Tibial artery (tissue), 4 donors: ENCODE measurements around the gene NF1.

ENCODE experiments used
- DNase-seq, 2 donors: peaks; one replicate each; pipeline ENCODE4 v3.0.0-alpha.2; 2019
- H3K27ac ChIP-seq, 2 donors: fragments of 200-600 bp; sonication (generic) in 1 of 2; 1 replicate in 1 of 2; 2 replicates in 1 of 2; pipeline ENCODE4 v1.5.1; 2018 to 2019; ENCODE audit warnings: mild to moderate bottlenecking in 1 of 2
- H3K27me3 ChIP-seq, 2 donors: fragments of 200-600 bp; sonication (generic) in 1 of 2; one replicate each; pipeline versions ENCODE4 v1.5.1 to v1.6.0; 2016 to 2019
- H3K36me3 ChIP-seq, 3 donors: fragments of 200-600 bp; sonication (generic) in 2 of 3; one replicate each; pipeline ENCODE4 v1.5.1; 2016 to 2019; ENCODE audit warnings: mild to moderate bottlenecking in 2 of 3
- H3K4me1 ChIP-seq, 4 donors: fragments of 200-600 bp; sonication (generic) in 2 of 4; 1 replicate in 3 of 4; 2 replicates in 1 of 4; pipeline ENCODE4 v1.5.1; 2016 to 2019
- H3K4me3 ChIP-seq, 2 donors: fragments of 200-600 bp; sonication (generic) in 1 of 2; 1 replicate in 1 of 2; 2 replicates in 1 of 2; pipeline ENCODE4 v1.5.1; 2018 to 2019; ENCODE audit warnings: mild to moderate bottlenecking in 2 of 2
- H3K9me3 ChIP-seq, 3 donors: fragments of 200-600 bp; sonication (generic) in 1 of 3; one replicate each; pipeline ENCODE4 v1.5.1; 2016 to 2019
- CTCF ChIP-seq, 2 experiments: fragments of 200-600 bp in 1 of 2; fragments of 450-650 bp in 1 of 2; IDR thresholded peaks; one replicate each; pipeline ENCODE4 v1.5.1; 2017 to 2019; ENCODE audit warnings: antibody characterized with exemption in 2 of 2, mild to moderate bottlenecking in 1 of 2, moderate library complexity in 1 of 2
- intact Hi-C: fragments of 100-400 bp; cut with DNase I; formaldehyde crosslinking; loops from one replicate; pipeline ENCODE4 v1.15.0; 2023; ENCODE audit warnings: low total_unique reads

The NF1 gene

GRCh38 chr17:31060791-31061550 lies 33.8 kb upstream of the NF1 start:
- Histone ChIP-seq H3K36me3 (no peaks in the 10 kb centered on the region), H3K4me3 (no peak overlapping the region), H3K9me3 (no peaks in the 10 kb centered on the region), H3K27ac (no peak overlapping the region), H3K27me3 (no peaks in the 10 kb centered on the region), H3K4me1 (no peaks in the 10 kb centered on the region)
- DNase-seq, result no peak
- intact Hi-C loops, result no loop called here
- no peak for TF ChIP-seq CTCF (IDR thresholded peaks at IDR 0.05)

GRCh38 chr17:31061678-31062077 lies 33.1 kb upstream of the NF1 start:
- no peaks in the 10 kb centered on the region for H3K9me3 ChIP-seq
- intact Hi-C loops, result no loop called here

DNA sequence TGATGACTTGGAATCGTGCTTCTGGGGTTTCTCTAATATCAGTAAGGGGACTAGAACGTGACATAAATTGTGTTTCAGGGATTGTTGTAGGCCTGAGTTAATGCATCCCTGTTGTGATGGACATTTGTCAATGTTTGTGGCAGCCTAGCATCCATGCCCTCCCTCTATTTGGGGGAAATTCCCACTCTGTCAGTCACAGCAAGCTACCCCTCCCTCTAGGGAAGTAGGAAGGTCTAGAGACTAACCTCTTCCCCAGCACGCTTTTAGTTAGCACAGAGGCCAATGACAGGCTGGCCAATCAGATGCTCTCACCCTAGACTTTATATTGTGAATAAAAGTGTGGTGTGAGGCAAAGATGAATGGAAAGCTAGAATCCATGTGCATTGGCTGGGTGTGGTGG lies 32.4 kb upstream of the NF1 start:
- H3K4me1 ChIP-seq, result peaks cover 0 to 1% (median 0%) of the 10 kb centered on the region in 4 donors
- DNase-seq, result no peak
- intact Hi-C loops, result no loop called here
- no peak overlapping the region for H3K27ac ChIP-seq
- no peak for TF ChIP-seq CTCF (IDR thresholded peaks at IDR 0.05)
- H3K27me3 ChIP-seq, result no peaks in the 10 kb centered on the region
- no peaks in the 10 kb centered on the region for H3K36me3 ChIP-seq
- no peak overlapping the region for H3K4me3 ChIP-seq
- H3K9me3 ChIP-seq, result no peaks in the 10 kb centered on the region

More at GRCh38 chr17:31061678-31062077, 33.1 kb upstream of the NF1 start:
- no peak for TF ChIP-seq CTCF (IDR thresholded peaks at IDR 0.05)
- no peak overlapping the region for H3K27ac ChIP-seq
- DNase-seq, result no peak
- H3K4me1 ChIP-seq, result no peaks in the 10 kb centered on the region
- no peaks in the 10 kb centered on the region for H3K36me3 ChIP-seq
- H3K4me3 ChIP-seq, result no peak overlapping the region
- H3K27me3 ChIP-seq, result no peaks in the 10 kb centered on the region

GRCh38 chr17:31064707-31065106 lies 30.1 kb upstream of the NF1 start:
- no peak overlapping the region for H3K27ac ChIP-seq
- no peaks in the 10 kb centered on the region for H3K9me3 ChIP-seq
- TF ChIP-seq CTCF (IDR thresholded peaks at IDR 0.05), result no peak
- no peak for DNase-seq
- H3K27me3 ChIP-seq, result no peaks in the 10 kb centered on the region
- intact Hi-C loops, result no loop called here
- no peaks in the 10 kb centered on the region for H3K36me3 ChIP-seq
- H3K4me3 ChIP-seq, result no peak overlapping the region
- peaks cover 0 to 12% (median 0%) of the 10 kb centered on the region in 4 donors for H3K4me1 ChIP-seq

- H3K4me3 ChIP-seq, result no peak overlapping the region
- H3K4me1 ChIP-seq, result peaks cover 0 to 12% (median 0%) of the 10 kb centered on the region in 4 donors
- no peak for TF ChIP-seq CTCF (IDR thresholded peaks at IDR 0.05)
- no peak for DNase-seq
- H3K36me3 ChIP-seq, result no peaks in the 10 kb centered on the region
- H3K9me3 ChIP-seq, result no peaks in the 10 kb centered on the region
- intact Hi-C loops, result no loop called here
- H3K27me3 ChIP-seq, result no peaks in the 10 kb centered on the region
- H3K27ac ChIP-seq, result no peak overlapping the region
Measured at GRCh38 chr17:31067691-31068184, 27.0 kb upstream of the NF1 start.
